Neuron (in vitro differentiated cells): Measurements from ENCODE around the gene MED15.

Source experiments
- H2AFZ ChIP-seq: one replicate; pipeline ENCODE4 v1.6.1; 2013; ENCODE audit warnings: low read depth, mild to moderate bottlenecking, inconsistent platforms, low read length, moderate library complexity
- H3K27me3 ChIP-seq: one replicate; pipeline ENCODE4 v1.6.1; 2013; ENCODE audit warnings: low read length; ENCODE audit not compliant: insufficient read depth
- H3K36me3 ChIP-seq: one replicate; pipeline ENCODE4 v1.6.1; 2013; ENCODE audit warnings: low read length; ENCODE audit not compliant: insufficient read depth
- H3K4me1 ChIP-seq: one replicate; pipeline ENCODE4 v1.6.1; 2013; ENCODE audit warnings: low read length; ENCODE audit not compliant: insufficient read depth
- H3K4me3 ChIP-seq: 2 replicates; pipeline ENCODE4 v1.5.1; 2013; ENCODE audit warnings: mild to moderate bottlenecking, low read length, moderate library complexity
- H3K9me3 ChIP-seq: one replicate; pipeline ENCODE4 v1.6.1; 2013; ENCODE audit warnings: low read length

MED15 gene

DNA sequence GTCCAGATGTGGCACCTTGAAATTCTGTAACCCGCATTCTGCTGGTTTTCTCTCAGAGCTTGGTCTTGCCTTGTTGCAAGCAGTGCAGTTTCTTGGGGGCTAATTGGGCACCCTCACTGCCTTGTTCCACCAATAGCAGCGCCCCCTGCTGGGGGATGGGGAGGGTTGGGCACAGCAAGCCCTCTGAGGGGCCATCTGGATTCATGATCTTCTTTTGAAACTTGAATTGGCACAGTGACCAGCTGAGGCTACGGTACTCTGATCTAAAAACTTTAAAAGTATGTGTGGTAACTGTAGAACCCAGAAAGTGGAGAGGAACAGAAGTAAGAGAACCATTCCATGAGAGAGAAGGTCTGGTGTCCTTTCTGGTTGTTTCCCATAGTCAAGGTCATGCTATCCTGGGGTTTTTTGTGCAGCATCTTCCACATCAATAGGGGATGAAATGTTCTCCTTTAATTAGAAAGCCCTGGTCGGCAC lies 64.2 kb downstream of the MED15 start:
- H3K9me3 ChIP-seq: no peaks in the 10 kb centered on the region
- peaks cover 87% of the 10 kb centered on the region for H3K36me3 ChIP-seq
- no peak overlapping the region for H3K4me3 ChIP-seq
- H3K4me1 ChIP-seq: no peaks in the 10 kb centered on the region
- no peak overlapping the region for H2AFZ ChIP-seq
- no peaks in the 10 kb centered on the region for H3K27me3 ChIP-seq

DNA sequence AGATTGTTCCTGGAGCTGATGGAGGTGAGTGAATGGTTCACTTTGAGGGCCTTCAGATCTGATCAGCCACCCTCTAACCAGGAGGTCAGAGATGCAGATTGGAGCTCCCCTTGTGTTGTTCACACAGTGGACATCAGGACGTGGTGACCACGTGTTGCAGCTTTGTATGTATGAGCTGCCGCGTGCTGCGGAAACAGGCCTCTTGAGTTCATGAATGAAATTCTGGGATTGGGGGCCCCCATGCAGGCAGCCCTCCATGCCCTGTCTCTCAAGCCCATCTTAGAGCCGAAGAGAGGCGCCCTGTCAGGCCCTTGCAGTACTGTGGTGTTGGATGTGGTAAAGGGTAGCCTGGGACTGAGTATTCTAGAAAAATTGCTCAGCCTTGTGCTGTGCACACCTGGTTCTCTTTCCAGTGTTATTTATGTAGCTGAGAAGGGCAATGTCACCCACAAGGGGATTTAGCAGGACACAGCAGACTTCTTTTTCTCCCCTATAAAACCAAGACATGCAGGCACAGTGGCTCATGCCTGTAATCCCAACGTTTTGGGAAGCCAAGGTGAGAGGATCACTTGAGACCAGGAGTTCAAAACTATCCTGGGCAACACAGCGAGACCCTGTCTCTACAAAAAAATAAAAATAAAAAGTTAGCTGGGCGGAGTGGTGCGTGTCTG lies 64.9 kb downstream of the MED15 start:
- no peaks in the 10 kb centered on the region for H3K4me1 ChIP-seq
- H3K27me3 ChIP-seq: no peaks in the 10 kb centered on the region
- H3K9me3 ChIP-seq: no peaks in the 10 kb centered on the region
- H3K4me3 ChIP-seq: no peak overlapping the region
- H3K36me3 ChIP-seq: peaks cover 86% of the 10 kb centered on the region
- no peak overlapping the region for H2AFZ ChIP-seq

DNA sequence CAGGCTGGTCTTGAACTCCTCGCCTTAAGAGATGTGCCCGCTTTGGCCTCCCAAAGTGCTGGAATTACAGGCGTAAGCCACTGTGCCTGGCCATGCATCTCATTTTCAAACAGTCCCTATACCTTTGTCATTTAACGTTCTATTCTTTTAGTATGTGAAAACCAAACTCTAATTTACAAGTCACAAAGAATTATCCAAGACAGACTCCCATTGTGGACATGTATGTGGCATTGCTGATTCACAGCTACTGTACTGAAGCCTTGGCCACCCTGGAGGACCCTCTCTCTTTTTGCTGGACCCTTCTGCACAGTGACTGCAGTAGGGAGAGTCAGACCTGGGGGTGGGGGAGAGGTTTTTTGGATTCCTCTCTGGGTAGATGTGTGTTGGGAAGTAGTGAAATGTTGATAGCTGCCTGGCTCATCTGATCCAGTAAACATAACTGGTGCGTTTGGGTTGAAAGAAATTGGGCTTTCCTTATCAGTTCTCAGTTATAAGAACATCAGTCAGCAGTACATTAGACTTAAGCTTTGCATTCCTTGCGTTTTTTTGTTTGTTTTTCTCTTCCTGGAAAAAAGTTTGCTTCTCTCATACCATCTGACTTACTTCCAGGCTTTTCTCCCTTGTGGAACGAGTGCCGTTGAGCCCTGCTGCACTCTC lies 65.9 kb downstream of the MED15 start:
- Histone ChIP-seq H3K27me3 (no peaks in the 10 kb centered on the region), H3K4me1 (no peaks in the 10 kb centered on the region), H3K9me3 (no peaks in the 10 kb centered on the region), H3K36me3 (peaks cover 80% of the 10 kb centered on the region), H3K4me3 (no peak overlapping the region), H2AFZ (no peak overlapping the region)

DNA sequence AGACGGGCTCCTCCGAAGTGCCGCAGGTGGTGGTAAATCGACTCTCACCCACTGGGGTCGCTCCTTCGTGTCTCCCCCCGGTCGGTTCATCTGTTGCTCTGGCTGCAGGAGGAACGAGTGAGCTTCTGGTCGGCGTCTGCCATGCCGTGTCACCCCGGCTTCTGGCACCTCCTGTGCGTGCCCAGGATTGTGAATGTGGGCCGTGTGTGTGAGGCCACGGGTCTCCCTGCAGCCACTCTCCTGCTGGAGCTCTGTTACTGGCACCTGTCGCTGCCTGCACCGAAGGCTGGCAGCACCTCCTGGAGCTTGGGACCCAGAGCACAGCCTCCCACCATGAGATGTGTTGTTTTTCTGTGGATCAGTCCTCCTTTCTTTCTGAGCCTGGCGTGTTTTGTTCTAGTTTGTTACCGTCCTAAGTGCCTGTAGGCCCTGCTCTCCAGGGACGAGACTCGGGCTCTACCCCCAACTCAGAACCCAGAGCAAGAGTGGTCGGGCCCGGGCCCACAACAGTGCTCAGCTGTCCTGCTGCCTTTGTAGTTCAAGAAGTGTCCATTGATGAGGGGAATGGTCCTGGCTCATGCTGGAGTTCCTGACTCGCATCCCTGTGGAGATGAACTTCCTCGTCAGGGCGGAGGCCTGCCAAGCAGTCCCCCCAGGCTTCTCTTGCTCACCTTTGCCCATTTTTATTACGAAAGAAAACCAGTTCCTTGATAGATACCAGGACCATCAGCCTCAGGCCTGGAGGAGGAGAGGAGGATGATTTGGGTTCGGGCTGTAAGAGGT lies 66.6 kb downstream of the MED15 start:
- no peaks in the 10 kb centered on the region for H3K4me1 ChIP-seq
- no peaks in the 10 kb centered on the region for H3K27me3 ChIP-seq
- H3K36me3 ChIP-seq: peaks cover 80% of the 10 kb centered on the region
- no peak overlapping the region for H2AFZ ChIP-seq
- H3K4me3 ChIP-seq: no peak overlapping the region
- no peaks in the 10 kb centered on the region for H3K9me3 ChIP-seq

DNA sequence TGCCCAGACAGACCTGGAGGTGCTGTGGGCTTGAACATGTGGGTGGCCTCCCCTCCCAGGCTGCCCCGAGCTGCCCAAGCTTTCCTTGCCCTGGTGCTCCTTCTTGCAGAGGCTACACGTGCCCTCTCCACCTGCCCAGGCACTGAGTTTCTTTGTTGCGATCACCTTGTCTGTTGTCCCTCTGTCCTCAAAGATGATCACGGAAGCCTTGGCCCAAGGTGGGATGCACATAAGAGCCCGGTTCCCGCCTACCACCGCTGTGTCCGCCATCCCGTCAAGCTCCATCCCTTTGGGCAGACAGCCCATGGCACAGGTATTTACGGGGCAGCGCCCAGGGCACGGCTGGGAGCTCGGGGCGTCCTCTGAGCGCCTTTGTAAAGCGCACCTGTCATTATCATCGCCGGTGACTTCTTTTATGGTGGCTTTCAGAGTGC lies 67.5 kb downstream of the MED15 start:
- peaks cover 80% of the 10 kb centered on the region for H3K36me3 ChIP-seq
- no peaks in the 10 kb centered on the region for H3K27me3 ChIP-seq

DNA sequence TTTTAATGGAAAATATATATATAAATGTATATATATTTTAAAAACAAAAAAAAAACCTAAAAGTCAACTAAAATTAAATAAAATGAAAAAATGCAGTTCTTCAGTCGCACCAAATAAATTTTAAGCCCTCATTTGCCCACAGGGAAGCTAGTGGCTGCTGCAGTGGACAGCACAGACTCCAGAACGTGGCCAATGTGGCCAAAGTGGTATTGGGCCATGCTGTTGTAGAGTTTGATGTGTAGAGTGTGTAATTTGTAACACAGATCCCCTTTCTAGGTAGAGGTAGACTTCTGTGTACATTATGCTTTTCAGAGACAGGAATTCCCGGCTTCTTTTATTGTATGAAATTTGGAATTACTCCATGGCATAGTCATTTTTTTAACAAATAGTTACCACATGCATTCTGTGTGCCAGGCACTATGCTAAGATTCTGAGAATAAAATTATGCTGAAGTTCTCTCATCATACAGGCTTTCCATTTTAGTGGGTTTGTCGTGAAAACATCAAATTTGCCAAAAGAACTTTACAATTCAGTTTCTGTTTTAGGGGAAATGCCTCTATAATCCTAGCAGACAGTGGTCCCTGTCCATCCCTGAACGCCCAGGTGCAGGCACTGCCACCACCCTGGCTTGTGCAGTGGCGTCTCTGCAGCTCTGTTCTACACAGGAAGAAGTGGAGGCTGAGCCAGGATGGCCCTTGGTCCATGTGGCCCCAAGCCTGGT lies 68.5 kb downstream of the MED15 start:
- Histone ChIP-seq H2AFZ (no peak overlapping the region), H3K9me3 (no peaks in the 10 kb centered on the region), H3K27me3 (no peaks in the 10 kb centered on the region), H3K4me3 (no peak overlapping the region), H3K36me3 (peaks cover 83% of the 10 kb centered on the region), H3K4me1 (no peaks in the 10 kb centered on the region)

More for the DNA sequence above, 67.5 kb downstream of the MED15 start:
- no peaks in the 10 kb centered on the region for H3K9me3 ChIP-seq
- no peak overlapping the region for H3K4me3 ChIP-seq
- H2AFZ ChIP-seq: no peak overlapping the region
- no peaks in the 10 kb centered on the region for H3K4me1 ChIP-seq

DNA sequence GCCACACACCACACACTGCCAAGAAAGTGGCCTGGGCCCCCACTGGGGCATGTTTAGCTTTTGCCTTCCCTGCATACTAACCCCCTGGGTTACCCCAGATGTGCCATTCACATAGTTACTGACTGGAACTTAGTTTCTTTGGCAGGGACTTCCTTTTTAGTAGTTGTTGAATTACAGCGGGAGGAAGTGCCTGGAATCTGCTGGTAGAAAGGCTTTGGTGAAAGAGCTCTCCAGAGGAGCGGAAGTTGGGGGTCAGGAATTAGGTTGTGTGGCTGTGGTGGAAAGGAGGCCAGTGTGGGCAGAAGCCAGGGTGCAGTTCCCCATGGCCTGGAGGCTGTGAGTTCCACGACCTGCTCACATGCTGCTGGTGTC lies 69.0 kb downstream of the MED15 start:
- Histone ChIP-seq H3K4me3 (no peak overlapping the region), H2AFZ (no peak overlapping the region), H3K4me1 (no peaks in the 10 kb centered on the region), H3K36me3 (peaks cover 77% of the 10 kb centered on the region), H3K9me3 (no peaks in the 10 kb centered on the region), H3K27me3 (no peaks in the 10 kb centered on the region)

DNA sequence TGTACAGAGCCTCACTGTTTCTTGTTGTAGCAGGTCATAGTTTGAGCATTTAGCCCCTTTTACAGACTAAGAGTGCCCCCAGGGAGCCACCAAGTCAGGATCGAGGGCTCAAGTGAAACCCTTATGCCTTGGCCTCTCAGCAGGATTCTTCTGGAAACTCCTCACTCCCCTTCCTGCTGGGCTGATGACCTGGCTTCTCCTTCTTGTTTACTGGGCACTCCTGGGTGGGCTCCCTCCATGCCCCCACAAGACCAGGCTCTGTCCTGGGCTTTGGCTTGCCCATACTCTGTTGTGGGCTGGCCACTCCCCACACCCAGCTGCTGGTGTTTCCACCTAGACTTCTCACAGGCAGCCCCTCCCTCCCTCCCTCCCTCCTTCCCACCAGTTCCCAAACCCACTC lies 69.6 kb downstream of the MED15 start:
- H3K27me3 ChIP-seq: no peaks in the 10 kb centered on the region
- no peaks in the 10 kb centered on the region for H3K9me3 ChIP-seq
- no peak overlapping the region for H2AFZ ChIP-seq
- no peak overlapping the region for H3K4me3 ChIP-seq
- H3K36me3 ChIP-seq: peaks cover 76% of the 10 kb centered on the region
- H3K4me1 ChIP-seq: no peaks in the 10 kb centered on the region

DNA sequence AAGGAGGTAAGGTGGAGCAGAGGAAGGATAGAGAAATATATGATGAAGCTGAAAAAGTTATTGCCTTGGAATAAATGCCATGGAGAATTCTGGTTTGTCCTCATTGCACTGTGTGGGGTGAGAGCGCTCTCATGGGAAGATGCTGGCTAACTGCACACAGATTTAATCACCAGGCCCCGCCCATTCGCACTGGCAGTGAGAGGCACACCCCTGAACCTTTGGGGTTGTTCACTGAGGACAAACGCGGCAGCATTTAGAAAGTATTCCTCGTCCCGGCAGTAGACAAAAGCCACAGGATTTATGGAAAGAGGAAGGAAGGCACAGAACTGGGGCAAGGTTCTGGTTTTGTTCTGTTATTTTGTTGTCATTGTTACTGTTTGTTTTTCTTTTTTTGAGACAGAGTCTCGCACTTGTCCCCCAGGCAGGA lies 70.2 kb downstream of the MED15 start:
- Histone ChIP-seq H3K27me3 (no peaks in the 10 kb centered on the region), H3K36me3 (peaks cover 72% of the 10 kb centered on the region), H3K4me3 (no peak overlapping the region), H2AFZ (no peak overlapping the region), H3K9me3 (no peaks in the 10 kb centered on the region), H3K4me1 (no peaks in the 10 kb centered on the region)

DNA sequence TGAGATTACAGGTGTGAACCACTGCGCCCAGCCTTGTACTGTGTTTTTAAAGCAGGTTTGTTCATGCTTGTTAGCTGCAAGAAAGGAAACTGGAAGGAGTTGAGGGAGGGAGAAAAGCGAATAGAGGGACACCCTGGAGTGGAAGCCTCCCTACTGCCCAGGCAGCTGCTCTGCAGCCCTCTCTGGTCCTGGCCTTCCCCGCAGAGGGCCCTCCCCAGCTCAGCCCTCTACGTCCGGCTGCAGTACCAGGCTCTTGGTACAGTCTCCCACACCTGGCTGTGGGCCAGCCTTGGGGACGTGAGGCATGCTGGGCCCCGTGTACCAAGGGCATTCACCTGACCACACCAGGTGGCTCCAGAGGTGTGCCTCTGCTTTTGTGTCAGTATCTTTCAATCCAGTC lies 70.8 kb downstream of the MED15 start:
- no peaks in the 10 kb centered on the region for H3K9me3 ChIP-seq
- H2AFZ ChIP-seq: no peak overlapping the region
- no peaks in the 10 kb centered on the region for H3K4me1 ChIP-seq
- no peak overlapping the region for H3K4me3 ChIP-seq
- H3K36me3 ChIP-seq: peaks cover 73% of the 10 kb centered on the region
- no peaks in the 10 kb centered on the region for H3K27me3 ChIP-seq

DNA sequence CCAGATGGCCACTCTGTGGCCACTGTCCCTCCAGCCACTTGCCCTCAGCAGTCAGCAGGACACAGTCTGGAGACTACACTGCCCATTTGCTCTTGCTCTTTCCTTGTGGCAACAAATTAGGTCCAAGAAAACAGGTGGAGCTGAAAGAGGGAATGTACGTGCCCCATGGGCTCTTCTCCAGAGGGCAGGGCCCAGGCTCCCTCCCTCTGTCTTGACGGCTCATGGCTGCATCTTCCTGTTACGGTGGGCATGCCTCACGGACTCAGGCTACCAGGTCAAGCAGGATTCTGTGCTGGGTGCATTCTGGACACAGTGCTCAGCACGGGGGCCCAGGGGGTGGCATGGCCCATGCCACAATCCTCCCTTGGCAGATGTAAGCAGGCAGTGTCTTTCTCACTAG lies 71.3 kb downstream of the MED15 start:
- H3K4me1 ChIP-seq: no peaks in the 10 kb centered on the region
- H3K27me3 ChIP-seq: no peaks in the 10 kb centered on the region
- no peak overlapping the region for H2AFZ ChIP-seq
- H3K9me3 ChIP-seq: no peaks in the 10 kb centered on the region
- H3K4me3 ChIP-seq: no peak overlapping the region
- peaks cover 73% of the 10 kb centered on the region for H3K36me3 ChIP-seq

DNA sequence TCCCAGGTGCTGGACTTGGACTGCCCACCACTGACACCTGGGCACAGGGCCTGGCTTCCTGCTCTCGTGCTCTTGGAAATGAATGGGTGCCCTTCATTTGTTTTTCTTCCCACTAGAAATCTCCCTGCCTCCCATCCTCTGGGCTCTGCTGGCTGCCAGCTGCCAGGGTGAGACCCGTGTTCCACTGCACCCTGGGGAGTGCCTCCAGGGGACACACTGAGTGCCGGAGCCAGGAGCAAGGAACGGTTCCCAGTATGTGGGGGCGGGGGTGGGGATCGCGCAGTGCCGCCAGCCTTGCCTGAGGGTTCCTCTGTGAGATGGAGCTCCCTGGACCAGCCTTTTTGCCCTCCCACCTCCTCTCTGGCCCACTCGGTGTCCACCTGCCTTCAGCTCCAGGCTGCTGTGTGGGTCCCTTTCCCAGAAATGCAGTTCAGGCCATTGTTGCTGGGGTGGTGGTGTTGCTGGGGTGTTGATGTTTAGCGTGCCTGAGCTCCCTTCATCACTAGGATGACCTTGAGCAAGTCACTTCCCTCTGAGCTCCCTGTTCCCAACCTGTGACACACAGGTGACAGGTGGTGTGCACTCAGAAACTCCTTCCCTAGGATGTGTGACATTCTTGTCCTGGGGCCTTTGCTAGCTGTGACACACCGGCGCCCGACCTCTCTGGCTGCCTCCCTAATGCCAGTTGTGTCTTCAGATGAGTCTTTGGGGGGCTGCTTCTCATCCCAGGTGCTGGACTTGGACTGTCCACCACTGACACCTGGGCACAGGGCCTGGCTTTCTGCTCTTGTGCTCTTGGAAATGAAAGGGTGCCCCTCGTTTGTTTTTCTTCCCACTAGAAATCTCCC lies 72.1 kb downstream of the MED15 start:
- Histone ChIP-seq H3K4me3 (no peak overlapping the region), H3K36me3 (peaks cover 69% of the 10 kb centered on the region), H3K4me1 (no peaks in the 10 kb centered on the region), H2AFZ (no peak overlapping the region), H3K27me3 (no peaks in the 10 kb centered on the region), H3K9me3 (no peaks in the 10 kb centered on the region)
